GM21786 (cell line): ENCODE measurements around the gene KIAA0586.

Experiments
- ATAC-seq: cut with Tn5 transposase; IDR thresholded peaks from one replicate; pipeline ENCODE4 v1.9.1; 2021; ENCODE audit not compliant: unreplicated experiment

Gene KIAA0586

GRCh38 chr14:58593977-58594376 is 166.5 kb downstream of the KIAA0586 start:
- no peak for ATAC-seq

GRCh38 chr14:58597041-58597440 is 169.5 kb downstream of the KIAA0586 start:
- ATAC-seq, result no peak

GRCh38 chr14:58598028-58598803 is 170.7 kb downstream of the KIAA0586 start:
- ATAC-seq, result no peak

- ATAC-seq, result no peak
Observed at GRCh38 chr14:58598804-58599525, 171.4 kb downstream of the KIAA0586 start.

- ATAC-seq, result no peak
Observed at GRCh38 chr14:58599707-58600106, 172.2 kb downstream of the KIAA0586 start.
